Mesothelial cell of epicardium (in vitro differentiated cells): ENCODE measurements around the gene P2RX5. TPM values are rescaled to one million over a fixed set of nuclear protein-coding genes. Genes with fewer than 3 reads are reported as not detected.

Source experiments
- DNase-seq, 2 experiments: peaks; one replicate each; pipeline ENCODE4 v3.0.0; 2021; ENCODE audit warnings: low spot score in 2 of 2; ENCODE audit not compliant: unreplicated experiment in 2 of 2
- H3K27ac Mint-ChIP-seq: 2 replicates; pipeline ENCODE4 v1.8.0; 2021; ENCODE audit warnings: mixed read lengths
- H3K27me3 Mint-ChIP-seq: 2 replicates; pipeline ENCODE4 v1.8.0; 2021; ENCODE audit warnings: low read depth, mixed read lengths
- H3K36me3 Mint-ChIP-seq: 2 replicates; pipeline ENCODE4 v1.8.0; 2021; ENCODE audit warnings: mixed read lengths
- H3K4me1 Mint-ChIP-seq: 2 replicates; pipeline ENCODE4 v1.8.0; 2021; ENCODE audit warnings: mixed read lengths
- H3K4me3 Mint-ChIP-seq: 2 replicates; pipeline ENCODE4 v1.8.0; 2021; ENCODE audit warnings: mild to moderate bottlenecking, moderate library complexity, mixed read lengths
- H3K9me3 Mint-ChIP-seq: 2 replicates; pipeline ENCODE4 v1.8.0; 2021; ENCODE audit warnings: mixed read lengths
- total RNA-seq: library from RNA; stranded (reverse); gene quantifications from 3 replicates; pipeline ENCODE4 v1.2.1, GENCODE V29; 2021
- TF ChIP-seq, protein P1 (sequence below): fragments of 200-600 bp; sonication (generic); IDR thresholded peaks from one replicate; pipeline ENCODE4 v1.5.0; 2021; ENCODE audit warnings: antibody characterized with exemption; ENCODE audit not compliant: unreplicated experiment

The P2RX5 gene
- total RNA-seq, 1 donor from 2014 or later = 0.18 TPM

DNA sequence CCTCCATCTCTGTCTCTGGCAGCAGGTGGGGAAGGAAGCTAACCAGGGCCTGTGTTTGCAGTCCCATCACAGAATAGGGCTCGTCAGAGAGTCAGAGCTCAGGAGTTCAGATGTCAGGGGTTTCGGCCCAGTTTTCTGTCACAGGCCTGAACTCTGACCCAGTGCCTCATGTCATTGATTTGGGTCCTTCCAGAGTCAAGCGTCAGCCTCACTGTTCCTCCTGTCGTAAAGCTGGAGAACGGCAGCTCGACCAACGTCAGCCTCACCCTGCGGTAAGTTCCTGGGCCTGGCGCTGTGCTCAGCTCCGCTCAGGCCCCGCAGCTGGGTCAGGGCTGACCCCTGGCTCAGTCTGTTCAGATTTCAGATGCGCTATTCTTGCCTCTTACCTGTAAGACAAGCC lies 48.7 kb downstream of the P2RX5 start:
- no peak for DNase-seq
- H3K9me3 Mint-ChIP-seq = no peaks in the 10 kb centered on the region
- H3K36me3 Mint-ChIP-seq = peaks cover 2% of the 10 kb centered on the region
- no peaks in the 10 kb centered on the region for H3K4me1 Mint-ChIP-seq
- TF ChIP-seq, protein P1, sequence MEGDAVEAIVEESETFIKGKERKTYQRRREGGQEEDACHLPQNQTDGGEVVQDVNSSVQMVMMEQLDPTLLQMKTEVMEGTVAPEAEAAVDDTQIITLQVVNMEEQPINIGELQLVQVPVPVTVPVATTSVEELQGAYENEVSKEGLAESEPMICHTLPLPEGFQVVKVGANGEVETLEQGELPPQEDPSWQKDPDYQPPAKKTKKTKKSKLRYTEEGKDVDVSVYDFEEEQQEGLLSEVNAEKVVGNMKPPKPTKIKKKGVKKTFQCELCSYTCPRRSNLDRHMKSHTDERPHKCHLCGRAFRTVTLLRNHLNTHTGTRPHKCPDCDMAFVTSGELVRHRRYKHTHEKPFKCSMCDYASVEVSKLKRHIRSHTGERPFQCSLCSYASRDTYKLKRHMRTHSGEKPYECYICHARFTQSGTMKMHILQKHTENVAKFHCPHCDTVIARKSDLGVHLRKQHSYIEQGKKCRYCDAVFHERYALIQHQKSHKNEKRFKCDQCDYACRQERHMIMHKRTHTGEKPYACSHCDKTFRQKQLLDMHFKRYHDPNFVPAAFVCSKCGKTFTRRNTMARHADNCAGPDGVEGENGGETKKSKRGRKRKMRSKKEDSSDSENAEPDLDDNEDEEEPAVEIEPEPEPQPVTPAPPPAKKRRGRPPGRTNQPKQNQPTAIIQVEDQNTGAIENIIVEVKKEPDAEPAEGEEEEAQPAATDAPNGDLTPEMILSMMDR = no peak
- H3K27me3 Mint-ChIP-seq = no peaks in the 10 kb centered on the region
- H3K4me3 Mint-ChIP-seq = no peak overlapping the region
- H3K27ac Mint-ChIP-seq = no peak overlapping the region

DNA sequence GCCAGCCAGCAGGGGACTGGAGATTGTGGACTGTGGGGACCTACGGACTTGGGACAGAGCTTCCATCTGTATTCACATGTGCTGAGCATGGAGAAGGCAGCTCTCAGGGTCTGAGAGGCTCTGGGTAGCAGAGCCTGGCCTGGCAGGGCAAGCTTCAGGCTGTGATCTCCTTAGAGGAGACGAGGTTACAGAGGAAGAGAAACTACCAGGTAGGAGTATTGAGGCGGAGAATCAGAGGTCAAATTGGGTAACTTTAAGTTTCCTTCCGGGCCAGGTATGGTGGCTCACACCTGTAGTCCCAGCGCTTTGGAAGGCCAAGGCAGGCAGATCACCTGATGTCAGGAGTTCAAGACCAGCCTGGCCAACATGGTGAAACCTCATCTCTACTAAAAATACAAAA lies 50.6 kb downstream of the P2RX5 start:
- no peak overlapping the region for H3K4me3 Mint-ChIP-seq
- peaks cover 2% of the 10 kb centered on the region for H3K36me3 Mint-ChIP-seq
- DNase-seq = no peak
- no peaks in the 10 kb centered on the region for H3K9me3 Mint-ChIP-seq
- no peaks in the 10 kb centered on the region for H3K27me3 Mint-ChIP-seq
- TF ChIP-seq, protein P1 = no peak
- H3K4me1 Mint-ChIP-seq = no peaks in the 10 kb centered on the region
- H3K27ac Mint-ChIP-seq = no peak overlapping the region

DNA sequence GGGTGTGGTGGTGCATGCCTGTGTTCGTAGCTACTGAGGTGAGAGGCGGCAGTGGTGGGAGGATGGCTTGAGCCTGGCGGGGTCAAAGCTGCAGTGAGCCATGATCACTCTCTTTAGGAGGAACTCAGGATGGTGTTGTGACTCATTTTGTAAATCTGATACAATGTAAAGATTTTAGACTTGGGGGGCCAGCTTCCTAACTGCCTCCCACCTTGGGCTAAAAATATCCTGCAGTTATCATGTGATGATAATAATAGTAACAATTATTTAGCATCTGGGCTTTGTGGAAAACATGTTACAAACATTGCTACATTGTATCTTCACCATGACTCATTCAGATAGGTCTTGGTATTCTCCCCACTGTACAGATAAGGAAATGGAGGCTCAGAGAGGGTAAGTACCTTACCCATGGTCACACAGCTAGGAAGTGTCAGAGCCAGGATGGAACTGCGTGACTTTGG lies 52.0 kb downstream of the P2RX5 start:
- Mint-ChIP-seq H3K4me3 (no peak overlapping the region), H3K27ac (no peak overlapping the region), H3K36me3 (peaks cover 2% of the 10 kb centered on the region), H3K9me3 (no peaks in the 10 kb centered on the region), H3K4me1 (no peaks in the 10 kb centered on the region), H3K27me3 (no peaks in the 10 kb centered on the region)
- TF ChIP-seq, protein P1 = no peak
- no peak for DNase-seq

DNA sequence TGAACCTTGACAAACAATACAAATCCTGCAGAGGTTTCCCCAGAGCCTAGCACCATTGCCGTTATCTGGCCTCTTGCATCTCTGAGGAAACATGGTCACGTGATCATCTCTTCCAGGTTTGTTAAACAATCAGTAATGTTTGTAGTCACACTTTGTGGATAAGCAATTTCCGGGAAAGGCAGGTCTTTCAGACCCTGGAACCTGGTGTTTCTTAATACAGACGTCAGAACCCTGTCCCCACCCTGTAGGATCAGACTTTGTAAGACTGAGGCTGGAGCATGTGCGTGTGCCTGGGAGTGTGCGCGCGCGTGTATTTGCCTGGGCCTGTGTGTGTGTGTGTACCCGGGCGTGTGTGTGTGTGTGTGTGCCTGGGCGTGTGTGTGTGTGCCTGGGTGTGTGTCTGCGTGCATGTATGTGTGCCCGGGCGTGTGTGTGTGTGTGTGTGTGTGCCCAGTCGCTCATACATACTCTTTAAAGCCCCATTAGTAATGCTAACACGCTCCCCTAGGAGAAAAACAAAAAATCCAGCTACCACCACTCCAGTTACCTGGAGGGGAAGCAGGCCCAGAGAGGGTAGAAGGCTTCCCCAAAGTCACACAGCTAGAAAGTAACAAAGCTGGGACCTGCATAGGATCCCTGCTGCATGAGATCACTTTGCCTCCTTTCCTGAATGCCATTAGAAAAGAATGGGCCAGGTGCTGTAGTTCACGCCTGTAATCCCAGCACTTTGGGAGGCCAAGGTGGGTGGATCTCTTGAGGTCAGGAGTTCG lies 54.1 kb downstream of the P2RX5 start:
- no peaks in the 10 kb centered on the region for H3K9me3 Mint-ChIP-seq
- H3K4me1 Mint-ChIP-seq = peaks cover 8% of the 10 kb centered on the region
- TF ChIP-seq, protein P1 = no peak
- H3K27ac Mint-ChIP-seq = no peak overlapping the region
- no peak for DNase-seq
- no peaks in the 10 kb centered on the region for H3K27me3 Mint-ChIP-seq
- H3K4me3 Mint-ChIP-seq = no peak overlapping the region
- H3K36me3 Mint-ChIP-seq = no peaks in the 10 kb centered on the region

DNA sequence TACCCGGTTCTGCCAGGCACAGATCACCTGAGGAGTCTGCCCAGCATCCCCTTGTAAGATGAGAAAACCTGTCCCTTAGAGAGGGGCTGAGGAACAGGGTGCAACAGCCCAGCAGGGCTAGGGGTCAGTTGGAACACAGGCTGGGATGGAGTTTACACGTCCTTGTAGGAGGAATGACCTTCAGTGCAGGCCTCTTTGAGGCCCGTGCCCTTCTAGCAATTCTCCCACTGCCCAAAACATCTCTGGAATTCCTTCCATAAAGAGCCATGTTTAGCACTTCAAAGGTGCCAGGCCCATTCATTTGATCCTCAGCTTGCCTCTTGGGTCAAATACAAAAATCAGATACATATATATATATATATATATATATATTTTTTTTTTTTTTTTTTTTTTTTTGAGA lies 54.9 kb downstream of the P2RX5 start:
- no peak for DNase-seq
- H3K27me3 Mint-ChIP-seq = no peaks in the 10 kb centered on the region
- peaks cover 8% of the 10 kb centered on the region for H3K4me1 Mint-ChIP-seq
- no peaks in the 10 kb centered on the region for H3K36me3 Mint-ChIP-seq
- H3K4me3 Mint-ChIP-seq = no peak overlapping the region
- H3K9me3 Mint-ChIP-seq = no peaks in the 10 kb centered on the region
- TF ChIP-seq, protein P1 = no peak
- H3K27ac Mint-ChIP-seq = no peak overlapping the region
